ENCODE results near the gene IGSF22. TPM values are rescaled to one million over a fixed set of nuclear protein-coding genes. Genes with fewer than 3 reads are reported as not detected.

The IGSF22 gene
- total and polyA plus RNA-seq, 2 of the 13 experiments (the other 11 are each of a cell fraction or from before 2014, with no cell fraction given) = not detected

GRCh38 chr11:18700375-18700774 lies 25.6 kb downstream of the IGSF22 start (continued):
- TF ChIP-seq, protein P1, sequence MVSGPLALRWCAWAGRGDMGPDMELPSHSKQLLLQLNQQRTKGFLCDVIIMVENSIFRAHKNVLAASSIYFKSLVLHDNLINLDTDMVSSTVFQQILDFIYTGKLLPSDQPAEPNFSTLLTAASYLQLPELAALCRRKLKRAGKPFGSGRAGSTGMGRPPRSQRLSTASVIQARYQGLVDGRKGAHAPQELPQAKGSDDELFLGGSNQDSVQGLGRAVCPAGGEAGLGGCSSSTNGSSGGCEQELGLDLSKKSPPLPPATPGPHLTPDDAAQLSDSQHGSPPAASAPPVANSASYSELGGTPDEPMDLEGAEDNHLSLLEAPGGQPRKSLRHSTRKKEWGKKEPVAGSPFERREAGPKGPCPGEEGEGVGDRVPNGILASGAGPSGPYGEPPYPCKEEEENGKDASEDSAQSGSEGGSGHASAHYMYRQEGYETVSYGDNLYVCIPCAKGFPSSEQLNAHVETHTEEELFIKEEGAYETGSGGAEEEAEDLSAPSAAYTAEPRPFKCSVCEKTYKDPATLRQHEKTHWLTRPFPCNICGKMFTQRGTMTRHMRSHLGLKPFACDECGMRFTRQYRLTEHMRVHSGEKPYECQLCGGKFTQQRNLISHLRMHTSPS (CRISPR knock-in tag; IDR thresholded peaks at IDR 0.05; ENCODE audit: low read depth) = no peak

DNA sequence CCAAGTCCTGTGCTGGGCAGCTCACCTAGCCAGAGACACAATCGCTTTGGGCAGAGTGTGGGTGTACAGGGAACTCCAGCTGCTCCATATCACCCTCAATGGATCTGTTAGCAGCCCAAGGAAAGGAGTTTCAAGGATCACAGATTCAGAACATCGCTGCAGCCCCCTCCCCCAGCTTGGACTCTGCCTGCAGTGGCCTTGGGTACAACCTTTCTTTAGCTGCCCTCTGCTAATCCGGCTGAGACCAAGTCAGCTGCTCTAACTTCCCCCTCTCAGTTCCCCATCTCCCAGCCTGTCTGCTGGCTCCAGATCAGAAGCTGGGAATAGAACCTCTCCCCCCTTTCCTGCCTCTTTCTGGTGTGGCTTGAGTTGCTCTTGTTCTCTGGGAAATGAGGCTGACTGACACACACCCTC lies 26.1 kb downstream of the IGSF22 start:
- POLR2A ChIA-PET = no interaction called here
- intact Hi-C loops (cut with micrococcal nuclease; ENCODE audit: unreplicated experiment) = no loop called here

More for the DNA sequence above, 26.1 kb downstream of the IGSF22 start:
- TF ChIP-seq ZNF407 (CRISPR knock-in tag; IDR thresholded peaks at IDR 0.05; ENCODE audit: not compliant biosample characterization) (no peak), EED (CRISPR knock-in tag; IDR thresholded peaks at IDR 0.05) (no peak)
- H3K36me3 ChIP-seq (replicated peaks in 1 of 2; ENCODE audit: control insufficient read depth in 1 of 2, insufficient read depth in 2 of 2, low read length in 2 of 2) = no peaks in the 10 kb centered on the region
- H2AFZ ChIP-seq (ENCODE audit: low read length) = no peak overlapping the region
- no peak overlapping the region for H3K9ac ChIP-seq (ENCODE audit: insufficient read depth, low read depth, low read length)
- H3K27me3 ChIP-seq (ENCODE audit: control insufficient read depth in 1 of 2, insufficient read depth in 2 of 2, low read length in 2 of 2) = peaks cover 2 to 45% of the 10 kb centered on the region in 2 experiments; a peak in 3 of 5 replicates
- no peak overlapping the region for H3K27ac ChIP-seq (ENCODE audit: extremely low read length, insufficient read depth, low read length)
- in situ Hi-C loops (cut with HindIII; ENCODE audit: extremely low pct_ligation_motif_present, low pct_unique_long_range_greater_than_20kb) = no loop called here
- WGBS (ENCODE audit: low lambda C conversion rate) = 0% methylated on average over 1 of the region's 3 CpGs
- FAIRE-seq = no peak
- H3K4me2 ChIP-seq (ENCODE audit: low read depth, low read length) = no peak overlapping the region
- CTCF ChIA-PET (ENCODE audit: low intra/inter-chr PET ratio, low total read pairs) = no interaction called here
- H4K20me1 ChIP-seq (ENCODE audit: insufficient read depth, low read length) = no peaks in the 10 kb centered on the region
- no peaks in the 10 kb centered on the region for H3K9me3 ChIP-seq (ENCODE audit: low read length)
- peak; percentile 23 for ATAC-seq
- no peaks in the 10 kb centered on the region for H3K79me2 ChIP-seq (ENCODE audit: insufficient read depth, low read length)
- H3K4me1 ChIP-seq (ENCODE audit: insufficient read depth, low read length) = peaks cover 16% of the 10 kb centered on the region
- DNase-seq (ENCODE audit: low spot score) = no peak
- H3K4me3 ChIP-seq (replicated peaks in 1 of 3; ENCODE audit: insufficient read depth in 1 of 3, low read depth in 2 of 3, low read length in 3 of 3) = no peak overlapping the region
- no TSS peak for BruUV-seq (replicated peaks)

Data from HepG2 (cell line).